Heart left ventricle (tissue), 16 donors: ENCODE results near the gene SUSD5. TPM values are rescaled to one million over a fixed set of nuclear protein-coding genes. Genes with fewer than 3 reads are reported as not detected.

Experiments
- ATAC-seq, 4 donors: fragments of 200-7000 bp; cut with Tn5 transposase; one replicate each; pipeline ENCODE4 v1.9.1; 2020 to 2022; ENCODE audit warnings: moderate library complexity in 4 of 4, mild to moderate bottlenecking in 3 of 4, moderate number of reproducible peaks in 1 of 4
- DNase-seq, 5 donors: peaks; one replicate each; pipeline ENCODE4 v3.0.0-alpha.2; 2020
- H3K27ac ChIP-seq, 12 donors: fragments of 200-600 bp; sonication (generic) in 4 of 12; one replicate each; pipeline versions ENCODE4 v1.5.0 to v1.8.0; 2016 to 2022; ENCODE audit warnings: mild to moderate bottlenecking in 2 of 12
- H3K27me3 ChIP-seq, 9 donors: fragments of 200-600 bp; sonication (generic) in 2 of 9; one replicate each; pipeline versions ENCODE4 v1.5.1 to v1.8.0; 2016 to 2022; ENCODE audit warnings: mild to moderate bottlenecking in 3 of 9
- H3K36me3 ChIP-seq, 9 donors: fragments of 200-600 bp; sonication (generic) in 2 of 9; one replicate each; pipeline versions ENCODE4 v1.5.0 to v1.8.0; 2018 to 2022; ENCODE audit warnings: mild to moderate bottlenecking in 2 of 9
- H3K4me1 ChIP-seq, 12 donors: fragments of 200-600 bp; sonication (generic) in 4 of 12; one replicate each; pipeline versions ENCODE4 v1.5.0 to v1.8.0; 2016 to 2022; ENCODE audit warnings: mild to moderate bottlenecking in 3 of 12
- H3K4me3 ChIP-seq, 12 donors: fragments of 200-600 bp; sonication (generic) in 4 of 12; one replicate each; pipeline versions ENCODE4 v1.5.0 to v1.8.0; 2017 to 2022; ENCODE audit warnings: mild to moderate bottlenecking in 9 of 12, moderate library complexity in 4 of 12
- H3K9me3 ChIP-seq, 12 donors: fragments of 200-600 bp; sonication (generic) in 4 of 12; one replicate each; pipeline versions ENCODE4 v1.5.0 to v1.8.0; 2016 to 2022; ENCODE audit warnings: mild to moderate bottlenecking in 1 of 12
- CTCF ChIP-seq, 12 donors: fragments of 200-600 bp; sonication (generic) in 4 of 12; IDR thresholded peaks; one replicate each; pipeline versions ENCODE4 v1.5.0 to v1.8.0; 2018 to 2022; ENCODE audit warnings: antibody characterized with exemption in 12 of 12, mild to moderate bottlenecking in 5 of 12
- POLR2A ChIP-seq, 2 donors: fragments of 450-650 bp; IDR thresholded peaks; one replicate each; pipeline ENCODE4 v1.6.1; 2017; ENCODE audit warnings: antibody characterized with exemption in 2 of 2, mild to moderate bottlenecking in 2 of 2, moderate library complexity in 2 of 2
- WGBS, 4 donors: extraction: QIAGEN DNeasy Blood & Tissue Kit in 2 of 4; methylation state at CpG; one replicate each; pipeline versions ENCODE4 v1.1.5 to v1.1.7; 2013 to 2018; 5-methylcytosine and 5-hydroxymethylcytosine counted together
- intact Hi-C, 10 donors: fragments of 100-400 bp; cut with DNase I; formaldehyde crosslinking; loops; one replicate each; pipeline versions ENCODE4 v1.11.1 to v1.14.2; 2022
- polyA plus RNA-seq, 2 donors: library from polyadenylated mRNA; stranded (reverse); fragments of 200-250 nt; gene quantifications; one replicate each; pipeline ENCODE4 v1.2.3, GENCODE V29; 2013
- total RNA-seq, 9 donors: library from RNA; depleted of rRNA in 2 of 9; stranded (reverse); fragments of >200 nt in 2 of 9; fragmentation: NEBNext Ultra II Directional in 3 of 9; extraction: Animal tissue kit (Norgen Biotek cat#: 25700) in 3 of 9; gene quantifications; one replicate each; pipeline versions ENCODE4 v1.1.0 to v1.2.4, GENCODE V29; 2016 to 2023
- donor health status: ischemic (EF 13 %, LVEDD 7.1; RV severe dilation, severe dysfunction).
- donor health status: healthy with polysubstance abuse.
- donor health status: DM: no; HTN: yes; CAD: no.
- donor health status: DM: no; HTN: no; CAD: no.
- donor health status: ischemic (EF 25% LVEDD 6.9; RV normal size, moderate dysfunction).
- donor health status: ischemic (EF 25% LVEDD 5.7; RV mildly dilated, moderate dysfunction).
- donor health status: healthy.
- donor health status: DM: yes; HTN: yes; CAD: no.
- donor health status: ischemic (EF 35%, LVEDD 5.7; RV mildly dilated, moderate dysfunction).
- donor health status: nonischemic (EF 11% LVEDD 7.7; RV severe dilation, severe dysfunction).
- donor health status: DM: yes; HTN: yes; CAD: no.
- donor health status: PGD.
- donor health status: ischemic (EF 29% LVEDD 5.4; RV normal size, mild dysfunction).
- donor health status: nonischemic (EF 23%, LVEDD 6.1; RV moderate dilation, normal function).

The SUSD5 gene
- total and polyA plus RNA-seq, 11 donors = 0.49 to 20.3 (median 1.1) TPM

GRCh38 chr3:33202711-33203457, 15.7 kb downstream of the SUSD5 start:
- TF ChIP-seq POLR2A (IDR thresholded peaks at IDR 0.05) (no peak), CTCF (IDR thresholded peaks at IDR 0.05) (no peak)
- no peaks in the 10 kb centered on the region for H3K4me1 ChIP-seq
- no peak for DNase-seq
- H3K36me3 ChIP-seq = no peaks in the 10 kb centered on the region
- no peak overlapping the region for H3K4me3 ChIP-seq
- 60 to 69% (median 69%) methylated on average over 6 of the region's 6 CpGs for WGBS, 4 donors
- peak overlapping the region in 1 of 12 donors; percentile 40 for H3K27ac ChIP-seq
- no peaks in the 10 kb centered on the region for H3K9me3 ChIP-seq
- no peak for ATAC-seq
- intact Hi-C loops = no loop called here
- no peaks in the 10 kb centered on the region for H3K27me3 ChIP-seq

DNA sequence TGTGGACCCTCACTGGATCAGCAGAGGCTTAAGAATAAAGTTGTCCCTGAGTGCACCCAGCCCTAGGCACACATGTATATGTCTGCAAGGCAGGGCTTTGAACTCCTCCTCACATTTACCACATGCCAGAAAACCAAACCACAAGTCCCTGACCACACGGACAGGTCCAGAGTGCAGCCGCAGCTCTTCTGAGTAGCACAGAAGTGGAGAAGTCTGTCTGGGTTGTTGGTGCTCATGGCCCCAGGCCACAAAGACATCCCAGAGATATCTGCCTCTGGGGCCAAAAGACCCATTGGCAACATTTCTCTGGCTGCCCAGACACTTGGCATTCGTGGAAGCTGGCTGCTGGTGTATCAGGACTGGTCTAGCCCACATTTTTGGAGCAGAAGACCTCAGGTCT, 17.4 kb downstream of the SUSD5 start:
- 82 to 100% (median 87%) methylated on average over 3 of the region's 3 CpGs for WGBS, 4 donors
- Histone ChIP-seq H3K36me3 (no peaks in the 10 kb centered on the region), H3K27ac (no peak overlapping the region), H3K4me3 (no peak overlapping the region), H3K9me3 (no peaks in the 10 kb centered on the region), H3K27me3 (no peaks in the 10 kb centered on the region), H3K4me1 (no peaks in the 10 kb centered on the region)
- no peak for TF ChIP-seq POLR2A (IDR thresholded peaks at IDR 0.05)
- no peak for TF ChIP-seq CTCF (IDR thresholded peaks at IDR 0.05)
- no peak for ATAC-seq
- no peak for DNase-seq
- intact Hi-C loops = no loop called here

DNA sequence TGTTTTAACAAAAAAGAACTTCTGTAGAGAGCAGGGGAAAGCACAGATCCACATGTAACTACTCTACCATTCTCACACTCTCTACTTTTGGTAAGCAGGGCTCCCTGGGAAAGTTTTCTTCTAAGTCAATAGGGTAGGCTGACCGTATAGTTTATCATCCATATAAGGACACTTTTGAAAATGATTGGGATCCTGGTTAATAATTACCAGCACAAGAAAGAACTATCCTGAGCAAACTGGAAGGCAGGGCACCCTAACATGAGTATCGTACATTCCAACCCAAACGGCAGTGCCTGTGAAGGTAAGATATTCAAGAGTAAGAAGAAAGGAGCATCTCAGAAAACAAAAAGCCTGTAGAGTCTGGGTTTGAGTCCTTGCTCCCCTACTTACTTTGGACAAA, 22.1 kb downstream of the SUSD5 start:
- no peaks in the 10 kb centered on the region for H3K36me3 ChIP-seq
- no peaks in the 10 kb centered on the region for H3K4me1 ChIP-seq
- H3K27me3 ChIP-seq = no peaks in the 10 kb centered on the region
- no peak for ATAC-seq
- 82 to 86% (median 84%) methylated on average over 3 of the region's 3 CpGs for WGBS, 4 donors
- no peak overlapping the region for H3K4me3 ChIP-seq
- TF ChIP-seq POLR2A (IDR thresholded peaks at IDR 0.05) = no peak
- no peak for TF ChIP-seq CTCF (IDR thresholded peaks at IDR 0.05)
- H3K27ac ChIP-seq = no peak overlapping the region
- no peak for DNase-seq
- intact Hi-C loops = no loop called here
- H3K9me3 ChIP-seq = no peaks in the 10 kb centered on the region

- WGBS, 4 donors = 78 to 93% (median 91%) methylated on average over 1 of the region's 1 CpG
- intact Hi-C loops = no loop called here
- H3K4me1 ChIP-seq = no peaks in the 10 kb centered on the region
- H3K27me3 ChIP-seq = no peaks in the 10 kb centered on the region
- no peak overlapping the region for H3K4me3 ChIP-seq
- ATAC-seq (no peak), DNase-seq (no peak)
- no peak overlapping the region for H3K27ac ChIP-seq
- no peaks in the 10 kb centered on the region for H3K9me3 ChIP-seq
- TF ChIP-seq POLR2A (IDR thresholded peaks at IDR 0.05) (no peak), CTCF (IDR thresholded peaks at IDR 0.05) (no peak)
- no peaks in the 10 kb centered on the region for H3K36me3 ChIP-seq
Measured at GRCh38 chr3:33194303-33194702, 24.3 kb downstream of the SUSD5 start.
